ENCODE data around the gene TBL1XR1. TPM values are rescaled to one million over a fixed set of nuclear protein-coding genes. Genes with fewer than 3 reads are reported as not detected.
A peak's percentile ranks its signal among the peaks of the same experiment; 100 is the strongest.

The TBL1XR1 gene
- total and polyA plus RNA-seq, 2 donors (not counting 3 experiments of a cell fraction or from before 2014, with no cell fraction given) = 26.9 to 146 TPM

GRCh38 chr3:177126015-177126773 lies 71.1 kb downstream of the TBL1XR1 start:
- POLR2A ChIA-PET = no interaction called here
- no peaks in the 10 kb centered on the region for H3K36me3 ChIP-seq (ENCODE audit: control insufficient read depth in 2 of 2, extremely low read depth in 1 of 2, insufficient read depth in 2 of 2, low read length in 2 of 2)
- no peak overlapping the region for H3K4me2 ChIP-seq (ENCODE audit: insufficient read depth, low read length)
- no peak overlapping the region for H2AFZ ChIP-seq (ENCODE audit: low read depth, low read length)
- BruUV-seq (replicated peaks) = no TSS peak
- no peak overlapping the region for H3K27ac ChIP-seq (ENCODE audit: insufficient read depth, low read depth, low read length)
- intact Hi-C loops (cut with micrococcal nuclease) (no loop called here), dilution Hi-C loops (cut with MboI; ENCODE audit: extremely low pct_ligation_motif_present, low sequenced_read_pairs) (no loop called here)
- H3K4me3 ChIP-seq (replicated peaks in 1 of 3; ENCODE audit: insufficient read depth in 1 of 3, low read depth in 1 of 3, low read length in 3 of 3) = no peak overlapping the region
- H3K27me3 ChIP-seq (ENCODE audit: control insufficient read depth in 2 of 2, insufficient read depth in 2 of 2, low read length in 2 of 2) = no peaks in the 10 kb centered on the region
- TF ChIP-seq FOS (IDR thresholded peaks at IDR 0.05; ENCODE audit: borderline replicate concordance, insufficient read depth, low read length) (peak; percentile 33), GATA2 (IDR thresholded peaks at IDR 0.05; ENCODE audit: insufficient read depth, insufficient read length, low read depth, low read length) (no peak)
- H3K9ac ChIP-seq (replicated peaks; ENCODE audit: extremely low read depth, insufficient read depth, low read length) = no peak overlapping the region
- H3K9me3 ChIP-seq (replicated peaks; ENCODE audit: control insufficient read depth, insufficient read depth, low read length) = no peaks in the 10 kb centered on the region
- CTCF ChIA-PET = interaction anchor here (0.6 to 1.5 kb wide), 5 partner anchors 8 to 25 kb away, joined by 3 to 4 read pairs (median 3); no protein-coding TSS in a partner anchor
- peaks cover 7% of the 10 kb centered on the region for H3K4me1 ChIP-seq (ENCODE audit: control insufficient read depth, extremely low read depth, insufficient read depth, low read length)
- FAIRE-seq (no peak), DNase-seq (ENCODE audit: low read depth, low spot score) (peak; percentile 59)
- H3K9me1 ChIP-seq (replicated peaks; ENCODE audit: control insufficient read depth, extremely low read depth, insufficient read depth, low read length) = no peaks in the 10 kb centered on the region
- H3K79me2 ChIP-seq (ENCODE audit: control insufficient read depth, insufficient read depth, low read length) = peaks cover 97% of the 10 kb centered on the region
- H4K20me1 ChIP-seq (replicated peaks; ENCODE audit: control insufficient read depth, extremely low read depth, insufficient read depth, low read length) = peaks cover 14% of the 10 kb centered on the region

GRCh38 chr3:177124882-177125281 lies 72.4 kb downstream of the TBL1XR1 start:
- intact Hi-C loops (cut with micrococcal nuclease) (no loop called here), dilution Hi-C loops (cut with MboI; ENCODE audit: extremely low pct_ligation_motif_present, low sequenced_read_pairs) (no loop called here)
- Histone ChIP-seq H3K4me2 (ENCODE audit: insufficient read depth, low read length) (no peak overlapping the region), H3K79me2 (ENCODE audit: control insufficient read depth, insufficient read depth, low read length) (peaks cover 98% of the 10 kb centered on the region), H4K20me1 (replicated peaks; ENCODE audit: control insufficient read depth, extremely low read depth, insufficient read depth, low read length) (peaks cover 16% of the 10 kb centered on the region), H3K4me3 (replicated peaks in 1 of 3; ENCODE audit: insufficient read depth in 1 of 3, low read depth in 1 of 3, low read length in 3 of 3) (no peak overlapping the region), H3K9me3 (replicated peaks; ENCODE audit: control insufficient read depth, insufficient read depth, low read length) (no peaks in the 10 kb centered on the region), H3K4me1 (ENCODE audit: control insufficient read depth, extremely low read depth, insufficient read depth, low read length) (peaks cover 7% of the 10 kb centered on the region), H3K27ac (ENCODE audit: insufficient read depth, low read depth, low read length) (no peak overlapping the region), H3K9me1 (replicated peaks; ENCODE audit: control insufficient read depth, extremely low read depth, insufficient read depth, low read length) (no peaks in the 10 kb centered on the region), H2AFZ (ENCODE audit: low read depth, low read length) (no peak overlapping the region), H3K27me3 (ENCODE audit: control insufficient read depth in 2 of 2, insufficient read depth in 2 of 2, low read length in 2 of 2) (no peaks in the 10 kb centered on the region), H3K36me3 (ENCODE audit: control insufficient read depth in 2 of 2, extremely low read depth in 1 of 2, insufficient read depth in 2 of 2, low read length in 2 of 2) (no peaks in the 10 kb centered on the region), H3K9ac (replicated peaks; ENCODE audit: extremely low read depth, insufficient read depth, low read length) (no peak overlapping the region)
- ChIA-PET POLR2A (no interaction called here), CTCF (interaction anchor here (1.2 to 1.5 kb wide), 2 partner anchors 9 to 22 kb away, joined by 3 to 4 read pairs; no protein-coding TSS in a partner anchor)
- no peak for FAIRE-seq
- TF ChIP-seq GATA2 (IDR thresholded peaks at IDR 0.05; ENCODE audit: insufficient read depth, insufficient read length, low read depth, low read length) (no peak), CTCF (IDR thresholded peaks at IDR 0.05; ENCODE audit: extremely low read depth in 1 of 2, insufficient read depth in 1 of 2, low read depth in 1 of 2, low read length in 2 of 2) (no peak), FOS (IDR thresholded peaks at IDR 0.05; ENCODE audit: borderline replicate concordance, insufficient read depth, low read length) (no peak), JUN (IDR thresholded peaks at IDR 0.05; ENCODE audit: borderline replicate concordance, insufficient read depth, insufficient read length, low read depth) (no peak), POLR2A (IDR thresholded peaks at IDR 0.05; ENCODE audit: low read depth, low read length) (no peak), POLR2AphosphoS5 (IDR thresholded peaks at IDR 0.05; ENCODE audit: insufficient read depth, low read depth, low read length) (no peak), EZH2 (IDR thresholded peaks at IDR 0.05; ENCODE audit: borderline replicate concordance, low read depth, low read length, severe bottlenecking) (no peak), MAX (IDR thresholded peaks at IDR 0.05; ENCODE audit: insufficient read depth, insufficient read length) (no peak), MYC (IDR thresholded peaks at IDR 0.05; ENCODE audit: low read depth, low read length) (no peak)
- DNase-seq (ENCODE audit: low read depth, low spot score) = no peak
- BruUV-seq (replicated peaks) = no TSS peak

All from endothelial cell of umbilical vein (primary cell).